Transverse colon (tissue), 4 donors: ENCODE data around the gene LAMA2.

Experiments
- EP300 ChIP-seq: sonication (generic); formaldehyde crosslinking; IDR thresholded peaks from one replicate; pipeline ENCODE4 v1.6.1; 2017; ENCODE audit warnings: antibody characterized with exemption, low read depth
- POLR2A ChIP-seq: fragments of 450-650 bp; IDR thresholded peaks from one replicate; pipeline ENCODE4 v1.6.1; 2016; ENCODE audit warnings: antibody characterized with exemption, mild to moderate bottlenecking, moderate library complexity
- POLR2AphosphoS5 ChIP-seq, 3 donors: sonication (generic); formaldehyde crosslinking; IDR thresholded peaks; one replicate each; pipeline ENCODE4 v1.6.1; 2016; ENCODE audit warnings: antibody characterized with exemption in 3 of 3
- TF ChIP-seq, protein P1 (sequence below), 5 experiments: fragments of 200-600 bp in 3 of 5; fragments of 450-650 bp in 2 of 5; sonication (generic) in 3 of 5; IDR thresholded peaks; 1 replicate in 2 of 5; 2 replicates in 3 of 5; pipeline ENCODE4 v1.5.1; 2016 to 2017; ENCODE audit warnings: antibody characterized with exemption in 5 of 5, inconsistent platforms in 3 of 5, mild to moderate bottlenecking in 2 of 5, moderate library complexity in 1 of 5

DNA sequence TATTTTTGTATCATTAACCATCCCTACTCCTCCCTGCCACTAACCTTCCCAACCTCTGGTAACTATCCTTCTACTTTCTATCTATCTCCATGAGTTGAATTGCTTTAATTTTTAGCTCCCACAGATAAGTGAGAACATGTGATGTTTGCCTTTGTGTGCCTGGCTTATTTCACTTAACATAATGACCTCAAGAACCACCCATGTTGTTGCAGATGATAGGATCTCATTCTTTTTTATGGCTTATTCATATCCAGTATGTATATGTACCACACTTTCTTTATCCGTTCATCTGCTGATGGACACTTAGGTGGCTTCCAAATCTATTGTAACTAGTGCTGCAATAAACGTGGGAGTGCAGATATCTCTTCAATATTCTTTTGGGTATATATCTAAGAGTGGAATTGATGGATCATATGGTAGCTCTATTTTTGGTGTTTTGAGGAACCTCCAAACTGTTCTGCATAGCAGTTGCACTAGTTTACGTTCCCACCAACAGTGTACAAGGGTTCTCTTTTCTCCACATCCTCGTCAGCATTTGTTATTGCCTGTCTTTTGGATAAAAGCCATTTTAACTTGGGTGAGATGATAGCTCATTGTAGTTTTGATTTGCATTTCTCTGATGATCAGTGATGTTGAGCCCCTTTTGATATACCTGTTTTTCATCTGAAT lies 625.7 kb downstream of the LAMA2 start:
- TF ChIP-seq, protein P1, sequence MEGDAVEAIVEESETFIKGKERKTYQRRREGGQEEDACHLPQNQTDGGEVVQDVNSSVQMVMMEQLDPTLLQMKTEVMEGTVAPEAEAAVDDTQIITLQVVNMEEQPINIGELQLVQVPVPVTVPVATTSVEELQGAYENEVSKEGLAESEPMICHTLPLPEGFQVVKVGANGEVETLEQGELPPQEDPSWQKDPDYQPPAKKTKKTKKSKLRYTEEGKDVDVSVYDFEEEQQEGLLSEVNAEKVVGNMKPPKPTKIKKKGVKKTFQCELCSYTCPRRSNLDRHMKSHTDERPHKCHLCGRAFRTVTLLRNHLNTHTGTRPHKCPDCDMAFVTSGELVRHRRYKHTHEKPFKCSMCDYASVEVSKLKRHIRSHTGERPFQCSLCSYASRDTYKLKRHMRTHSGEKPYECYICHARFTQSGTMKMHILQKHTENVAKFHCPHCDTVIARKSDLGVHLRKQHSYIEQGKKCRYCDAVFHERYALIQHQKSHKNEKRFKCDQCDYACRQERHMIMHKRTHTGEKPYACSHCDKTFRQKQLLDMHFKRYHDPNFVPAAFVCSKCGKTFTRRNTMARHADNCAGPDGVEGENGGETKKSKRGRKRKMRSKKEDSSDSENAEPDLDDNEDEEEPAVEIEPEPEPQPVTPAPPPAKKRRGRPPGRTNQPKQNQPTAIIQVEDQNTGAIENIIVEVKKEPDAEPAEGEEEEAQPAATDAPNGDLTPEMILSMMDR (IDR thresholded peaks at IDR 0.05), result no peak
- TF ChIP-seq EP300 (no peak), POLR2A (no peak), POLR2AphosphoS5 (IDR thresholded peaks at IDR 0.05) (no peak)
